GM18873 (cell line): ENCODE measurements around the gene IGFBP4.

Experiments used
- ATAC-seq: cut with Tn5 transposase; IDR thresholded peaks from one replicate; pipeline ENCODE4 v1.9.1; 2021; ENCODE audit warnings: mild to moderate bottlenecking, moderate library complexity, moderate number of reproducible peaks; ENCODE audit not compliant: unreplicated experiment, low FRiP score

Gene IGFBP4

GRCh38 chr17:40485851-40486521 is 42.7 kb downstream of the IGFBP4 start:
- ATAC-seq: no peak

DNA sequence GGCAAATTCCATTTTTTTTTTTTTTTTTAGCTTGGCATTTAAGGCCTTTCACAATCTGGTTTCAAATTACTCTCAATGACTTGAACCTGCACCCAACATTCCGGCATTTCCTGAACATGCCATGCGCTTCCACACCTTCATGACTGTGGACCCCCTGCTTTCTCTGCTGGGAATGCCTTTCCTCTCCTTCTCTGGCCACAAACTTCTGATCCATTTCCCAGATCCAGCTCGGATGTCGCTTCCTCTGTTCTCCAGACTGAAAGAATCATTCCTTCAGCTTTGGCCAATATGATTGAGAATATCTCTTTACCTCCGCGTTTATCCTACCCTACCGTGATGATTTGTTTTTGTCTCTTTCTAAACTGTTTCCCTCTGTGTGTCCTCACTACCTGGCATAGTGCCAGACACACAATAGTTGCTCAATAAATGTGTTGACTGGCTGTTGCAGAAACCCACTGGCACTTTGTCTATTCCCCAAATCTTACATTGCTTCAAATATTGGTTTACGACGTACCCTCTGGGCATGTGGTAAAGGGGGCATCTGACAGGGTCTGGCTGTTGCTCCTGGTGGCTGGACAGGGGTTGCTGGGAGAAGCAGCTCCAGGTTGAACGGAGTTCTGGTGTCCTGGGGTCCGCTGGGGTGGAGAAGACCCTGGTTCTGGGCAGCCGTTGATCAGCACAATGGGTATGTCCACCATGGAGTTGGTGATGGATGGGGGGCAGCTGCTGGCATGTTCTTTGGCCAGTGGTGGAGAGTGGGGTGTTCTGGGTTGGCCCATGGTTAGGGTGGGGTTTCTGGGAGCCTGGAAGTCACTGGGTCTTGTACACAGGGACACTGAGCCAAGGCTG is 43.5 kb downstream of the IGFBP4 start:
- no peak for ATAC-seq

- ATAC-seq: no peak
Measured at GRCh38 chr17:40487371-40488020, 44.2 kb downstream of the IGFBP4 start.

DNA sequence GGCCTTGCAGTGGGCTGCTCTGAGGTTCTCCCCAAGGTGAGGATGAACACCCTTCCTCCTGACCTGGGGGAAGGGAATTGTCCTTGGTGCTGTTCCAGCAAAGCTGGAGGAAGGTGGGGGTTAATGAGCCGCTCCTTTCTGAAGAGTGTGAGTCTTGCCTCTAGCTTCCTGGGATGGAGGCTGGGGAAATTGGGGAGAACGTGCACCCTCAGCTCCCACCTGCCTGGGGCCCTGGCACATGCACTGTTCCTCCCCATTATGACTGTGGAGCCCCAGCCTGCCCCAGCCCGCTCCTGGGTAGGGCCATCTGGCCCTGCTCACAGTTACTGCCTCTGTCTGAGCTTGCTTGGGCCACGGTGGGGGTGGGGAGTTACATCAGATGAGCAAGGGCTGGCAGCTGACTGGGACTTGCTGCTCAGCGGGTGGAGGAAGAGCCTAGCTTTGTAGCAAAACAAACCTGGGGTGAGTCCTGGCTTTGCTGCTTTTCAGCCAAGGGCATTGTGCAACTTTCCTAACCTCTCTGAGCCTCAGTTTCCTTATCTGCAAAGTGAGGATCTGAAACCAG is 47.1 kb downstream of the IGFBP4 start:
- no peak for ATAC-seq

DNA sequence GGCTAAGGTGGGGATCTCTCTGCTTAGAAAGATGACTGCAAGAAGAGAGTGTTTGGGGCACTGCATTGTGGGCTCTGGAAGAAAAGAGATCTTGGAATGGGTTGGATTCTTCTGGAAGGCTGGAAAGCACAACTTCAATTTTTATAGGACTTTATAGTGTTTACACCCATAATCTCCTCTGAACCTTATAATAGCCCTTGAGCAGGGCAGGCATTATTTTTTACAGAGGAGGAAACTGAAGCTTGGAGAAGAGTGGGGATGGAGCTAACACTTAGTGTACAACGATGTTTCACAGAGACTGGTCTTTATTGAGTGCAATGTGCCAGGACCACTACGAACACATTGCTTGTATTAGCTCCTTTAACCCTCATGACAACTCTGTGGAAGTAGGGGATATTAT is 47.7 kb downstream of the IGFBP4 start:
- no peak for ATAC-seq

GRCh38 chr17:40491486-40491885 is 48.2 kb downstream of the IGFBP4 start:
- ATAC-seq: no peak

DNA sequence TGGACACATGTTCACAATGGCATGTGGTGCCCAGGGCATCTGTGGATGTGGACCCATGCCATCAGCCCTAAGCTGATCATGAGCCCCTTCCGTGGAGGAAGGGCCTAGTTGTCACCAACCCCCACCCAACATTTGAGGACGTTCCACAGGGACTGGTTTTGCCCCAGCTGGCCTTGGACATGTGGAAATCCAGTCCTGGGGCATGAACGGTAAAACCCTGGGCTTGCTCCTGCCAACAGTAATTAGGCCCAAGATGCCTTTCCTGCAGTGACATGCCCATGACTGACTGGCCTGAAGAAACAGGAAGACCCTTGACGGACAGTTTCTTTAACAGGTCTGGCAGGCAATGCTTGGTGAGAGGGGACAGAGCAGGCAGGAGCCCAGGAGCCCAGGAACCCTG is 50.4 kb downstream of the IGFBP4 start:
- ATAC-seq: no peak

- ATAC-seq: no peak
Measured at GRCh38 chr17:40495140-40495539, 51.9 kb downstream of the IGFBP4 start.

- no peak for ATAC-seq
Measured at GRCh38 chr17:40496170-40496569, 52.9 kb downstream of the IGFBP4 start.

DNA sequence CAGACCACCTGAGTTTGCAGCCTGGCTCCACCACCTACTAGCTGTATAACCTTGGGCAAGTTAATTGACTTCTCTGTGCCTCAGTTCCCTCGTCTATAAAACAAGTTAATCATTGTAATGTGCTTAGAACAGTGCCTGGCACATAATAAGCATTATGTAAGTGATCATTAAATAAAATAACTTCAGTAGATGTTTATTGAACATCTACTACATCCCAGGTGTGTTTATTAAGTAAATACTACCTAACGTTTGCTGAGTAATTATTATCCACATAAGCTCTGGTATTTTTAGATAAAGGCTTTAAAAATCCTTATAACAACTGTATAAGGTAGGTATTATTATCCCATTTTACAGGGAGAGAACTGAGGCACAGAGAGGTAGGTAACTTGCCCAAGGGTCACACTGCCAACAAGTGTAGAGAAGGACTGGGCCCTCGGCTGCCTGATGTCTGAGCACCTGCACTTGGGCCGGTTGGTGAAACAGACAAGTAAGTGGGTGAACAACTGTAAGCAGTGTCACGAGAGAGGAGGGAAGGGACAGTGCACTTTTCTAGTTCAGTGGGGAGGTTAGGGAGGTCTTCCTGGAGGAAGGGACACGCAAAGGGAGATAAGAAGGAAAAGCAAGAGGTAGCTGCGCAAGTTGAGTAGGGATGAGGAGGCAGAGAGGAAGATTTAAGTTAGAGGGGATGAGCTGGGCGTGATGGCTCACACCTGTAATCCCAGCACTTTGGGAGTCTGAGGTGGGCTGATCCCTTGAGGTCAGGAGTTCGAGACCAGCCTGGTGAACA is 53.6 kb downstream of the IGFBP4 start:
- no peak for ATAC-seq

DNA sequence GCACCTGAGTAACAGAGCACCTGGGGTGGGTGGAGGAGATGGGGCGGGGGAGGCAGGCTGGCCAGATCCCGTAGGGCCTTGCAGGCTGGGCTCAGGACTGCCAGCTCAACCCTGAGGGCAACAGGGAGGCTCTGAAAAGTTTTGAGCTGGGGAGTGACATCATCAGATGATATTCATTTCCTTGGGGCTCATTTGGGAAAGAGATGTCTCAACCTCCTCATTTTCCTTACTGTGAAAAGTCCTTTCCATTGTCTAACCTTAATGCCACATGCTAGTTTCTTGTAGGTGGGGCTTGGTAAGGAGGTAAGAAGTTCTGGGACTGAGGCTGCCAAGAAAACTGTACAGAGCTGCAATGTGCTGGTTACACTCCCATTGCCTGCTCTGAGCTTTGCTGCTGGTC is 54.4 kb downstream of the IGFBP4 start:
- no peak for ATAC-seq

DNA sequence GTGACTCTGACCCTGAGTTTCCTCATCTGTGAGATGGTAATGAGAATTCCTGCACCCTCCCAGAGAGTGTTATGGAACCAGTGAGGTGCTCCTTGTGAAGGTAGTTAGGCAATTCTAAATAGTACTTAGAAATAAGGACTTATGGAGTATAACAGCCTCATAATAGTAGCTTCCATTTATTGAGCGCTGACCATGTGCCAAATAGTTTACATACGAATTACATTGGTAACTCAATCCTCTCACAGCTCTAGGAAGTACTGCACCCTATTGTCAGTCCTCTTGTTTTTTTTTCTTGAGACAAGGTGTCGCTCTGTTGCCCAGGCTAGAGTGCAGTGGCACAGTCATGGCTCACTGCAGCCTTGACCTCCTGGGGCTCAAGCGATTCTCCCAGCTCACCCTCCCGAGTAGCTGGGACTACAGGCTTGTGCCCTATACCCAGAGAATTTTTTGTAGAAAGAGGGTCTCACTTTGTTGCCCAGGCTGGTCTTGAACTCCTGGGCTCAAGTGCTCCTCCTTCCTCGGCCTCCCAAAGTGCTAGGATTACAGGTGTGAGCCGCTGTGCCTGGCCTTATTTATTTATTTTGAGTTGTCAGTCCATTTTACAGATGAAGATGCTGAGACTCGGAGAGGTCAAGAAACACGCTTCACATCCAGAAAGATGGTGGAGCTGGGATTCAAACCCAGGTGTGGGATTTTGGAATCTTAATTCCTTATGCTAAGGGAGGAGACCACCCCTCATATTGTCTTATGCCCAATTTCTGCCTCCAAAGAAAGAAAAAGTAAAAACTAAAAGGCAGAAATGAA is 55.2 kb downstream of the IGFBP4 start:
- no peak for ATAC-seq

GRCh38 chr17:40499551-40500189 is 56.4 kb downstream of the IGFBP4 start:
- ATAC-seq: no peak

GRCh38 chr17:40500190-40500589 is 56.9 kb downstream of the IGFBP4 start:
- ATAC-seq: no peak

- ATAC-seq: no peak
Measured at GRCh38 chr17:40500709-40501108, 57.5 kb downstream of the IGFBP4 start.

GRCh38 chr17:40501499-40501911 is 58.3 kb downstream of the IGFBP4 start, which contains the start of gene TNS4:
TNS4 (minus strand) TSS chr17:40501623; CDS start chr17:40496425, 5,198 bp downstream.
- no peak for ATAC-seq

- ATAC-seq: no peak
Measured at GRCh38 chr17:40502716-40503115, 59.5 kb downstream of the IGFBP4 start.

DNA sequence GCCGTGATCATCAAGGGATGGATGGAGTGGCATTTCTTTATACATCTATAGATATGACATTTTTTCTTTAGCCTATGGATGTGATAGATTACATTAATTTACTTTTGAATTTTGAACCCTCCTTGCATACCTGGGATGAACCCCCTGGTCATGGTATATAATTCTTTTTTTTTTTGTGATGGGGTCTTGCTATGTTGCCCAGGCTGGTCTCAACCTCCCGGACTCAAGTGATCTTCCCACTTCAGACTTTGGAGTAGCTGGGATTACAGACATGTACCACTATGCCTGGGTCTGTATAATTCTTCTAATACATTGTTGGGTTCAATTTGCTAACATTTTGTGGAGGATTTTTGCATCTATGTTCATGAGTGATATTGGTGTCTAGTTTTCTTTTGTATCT is 59.9 kb downstream of the IGFBP4 start:
- ATAC-seq: no peak

DNA sequence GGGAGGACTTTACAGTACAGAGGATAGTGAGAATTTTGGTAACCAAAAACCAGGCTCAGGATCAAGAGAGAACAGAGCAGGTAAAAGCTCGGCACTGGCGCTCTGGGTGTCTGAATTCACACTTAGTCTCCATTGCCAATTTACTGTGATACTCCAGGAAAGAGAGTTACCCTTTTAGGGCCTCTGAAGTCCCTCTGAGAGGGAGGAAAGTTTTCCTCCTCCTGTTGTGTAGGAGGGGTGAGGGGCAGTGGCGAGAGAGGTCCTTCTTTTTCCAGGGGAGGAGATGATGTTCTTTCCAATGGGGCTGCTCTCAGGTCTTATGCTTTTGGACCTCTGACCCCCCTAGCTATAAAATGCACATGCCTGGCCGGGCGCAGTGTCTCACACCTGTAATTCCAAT is 63.5 kb downstream of the IGFBP4 start:
- no peak for ATAC-seq
